GM12892 (cell line): ENCODE measurements around the gene SFXN4. TPM values are rescaled to one million over a fixed set of nuclear protein-coding genes. Genes with fewer than 3 reads are reported as not detected.
A peak's percentile ranks its signal among the peaks of the same experiment; 100 is the strongest.

ENCODE experiments used
- DNase-seq: peaks from one replicate; pipeline ENCODE4 v3.0.0; 2011; ENCODE audit not compliant: insufficient read length
- FAIRE-seq: peaks from 2 replicates; lab custom pipeline; 2011; peaks lifted over from hg19 to GRCh38; lab: Jason Lieb, UNC
- POLR2A ChIP-seq: IDR thresholded peaks from 2 replicates; pipeline ENCODE4 v1.6.1; 2011; ENCODE audit warnings: low read depth, low read length, control low read depth
- POLR2AphosphoS5 ChIP-seq: IDR thresholded peaks from 2 replicates; pipeline ENCODE4 v1.6.1; 2011; ENCODE audit warnings: low read depth, low read length, control low read depth
- TAF1 ChIP-seq: IDR thresholded peaks from 2 replicates; pipeline ENCODE4 v1.6.1; 2011; ENCODE audit warnings: low read depth, mild to moderate bottlenecking, control low read depth, low read length, borderline replicate concordance
- polyA plus RNA-seq: library from polyadenylated mRNA; unstranded; fragments of >200 nt; gene quantifications from one replicate; pipeline ENCODE4 v1.2.1, GENCODE V29; 2012; ENCODE audit warnings: missing spikeins, inconsistent platforms; ENCODE audit not compliant: missing spikeins

The SFXN4 gene, protein sequence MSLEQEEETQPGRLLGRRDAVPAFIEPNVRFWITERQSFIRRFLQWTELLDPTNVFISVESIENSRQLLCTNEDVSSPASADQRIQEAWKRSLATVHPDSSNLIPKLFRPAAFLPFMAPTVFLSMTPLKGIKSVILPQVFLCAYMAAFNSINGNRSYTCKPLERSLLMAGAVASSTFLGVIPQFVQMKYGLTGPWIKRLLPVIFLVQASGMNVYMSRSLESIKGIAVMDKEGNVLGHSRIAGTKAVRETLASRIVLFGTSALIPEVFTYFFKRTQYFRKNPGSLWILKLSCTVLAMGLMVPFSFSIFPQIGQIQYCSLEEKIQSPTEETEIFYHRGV
- 40.4 TPM for polyA plus RNA-seq

DNA sequence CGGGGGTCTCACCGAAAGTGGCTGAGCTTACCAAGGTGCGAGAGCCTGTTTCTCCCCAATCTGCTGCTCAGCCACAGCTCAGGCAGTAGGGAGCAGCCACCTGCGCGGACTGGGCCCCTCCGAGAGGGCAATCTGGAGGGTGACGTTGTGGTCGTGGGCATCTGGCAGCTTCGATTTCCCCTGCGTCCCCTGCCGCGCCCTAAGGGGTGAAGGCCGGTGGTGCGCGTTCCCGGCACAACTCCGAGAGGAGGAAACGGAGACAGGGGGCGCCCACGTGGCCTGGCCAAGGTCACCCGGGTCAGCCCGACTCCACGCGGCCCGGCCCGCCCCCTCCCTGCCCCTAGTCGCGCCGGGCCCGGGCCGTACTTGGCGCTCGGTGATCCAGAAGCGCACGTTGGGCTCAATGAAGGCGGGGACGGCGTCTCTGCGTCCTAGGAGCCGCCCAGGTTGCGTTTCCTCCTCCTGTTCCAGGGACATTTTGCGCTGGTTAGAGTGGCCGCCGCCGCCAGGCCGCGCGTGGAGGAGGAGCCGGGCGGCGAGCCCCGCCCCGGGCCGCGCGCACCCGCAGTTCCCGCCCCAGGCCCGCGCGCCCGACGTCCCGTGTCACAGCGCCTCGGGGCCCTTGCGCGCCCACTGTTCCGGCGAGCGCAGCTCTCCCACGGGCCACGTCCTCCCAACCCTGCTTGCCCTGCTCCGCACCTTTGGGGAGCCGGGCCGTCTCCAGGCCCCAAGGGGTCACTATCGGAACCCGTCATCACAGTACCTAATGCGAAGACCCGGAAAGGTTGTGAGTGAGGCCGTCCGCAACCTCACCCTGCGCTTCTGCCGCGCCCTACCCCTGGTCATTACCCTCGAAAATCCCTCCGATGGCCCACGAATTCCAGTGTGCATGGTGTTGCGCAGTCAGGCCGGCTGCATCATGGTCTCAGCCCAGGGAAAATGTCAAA lies at the start of gene SFXN4:
Gene SFXN4 (minus strand): TSS at position 544 of the 947 bp plus-strand sequence. CDS start 67 bp downstream, at position 477.
- FAIRE-seq (peak; percentile 95), DNase-seq (peak; percentile 79)
- TF ChIP-seq POLR2A (peak; percentile 83; the same call in 1 of the 2 replicates), TAF1 (peak; percentile 25), POLR2AphosphoS5 (peak; percentile 64)

DNA sequence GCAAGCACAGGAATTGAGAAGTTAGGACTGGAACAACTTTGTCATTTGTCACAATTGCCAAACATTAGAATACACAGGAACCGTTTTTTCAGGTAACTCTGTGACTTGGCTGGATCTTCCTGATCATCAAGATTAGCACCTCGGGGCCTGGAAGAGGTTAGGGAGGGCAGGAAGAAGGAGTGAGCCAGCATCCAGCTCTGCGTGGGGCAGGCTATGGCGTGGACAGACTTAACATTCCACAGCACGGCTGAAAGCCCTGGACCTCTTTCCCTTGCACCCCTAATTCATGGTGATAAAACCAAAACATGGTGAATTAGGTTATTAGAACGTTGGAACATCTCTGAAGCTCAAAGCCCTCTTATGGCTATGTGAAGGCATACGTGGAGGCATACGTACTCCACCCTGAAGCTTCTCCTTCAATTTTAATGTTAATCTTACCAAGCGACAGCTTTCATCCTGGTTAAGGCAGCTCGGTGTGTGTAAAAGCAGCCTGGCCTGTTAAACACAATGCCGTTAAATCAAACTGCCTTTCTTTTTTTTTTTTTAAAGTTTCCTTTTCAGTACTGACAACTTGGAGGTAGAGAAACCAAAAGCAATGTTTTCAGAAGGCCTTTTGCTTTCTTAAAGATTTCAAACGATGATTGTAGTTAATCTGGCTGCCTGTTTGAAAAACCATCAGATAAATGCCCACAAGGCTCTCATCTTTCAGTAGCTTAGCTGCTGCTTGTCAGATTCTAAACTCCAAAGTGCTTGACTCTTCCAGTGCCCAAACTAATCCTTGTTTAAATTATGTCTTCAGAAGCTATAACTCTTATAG lies 46.3 kb upstream of the SFXN4 start:
- TF ChIP-seq POLR2AphosphoS5 (no peak), POLR2A (no peak), TAF1 (no peak)
- DNase-seq, result no peak
- FAIRE-seq, result no peak

DNA sequence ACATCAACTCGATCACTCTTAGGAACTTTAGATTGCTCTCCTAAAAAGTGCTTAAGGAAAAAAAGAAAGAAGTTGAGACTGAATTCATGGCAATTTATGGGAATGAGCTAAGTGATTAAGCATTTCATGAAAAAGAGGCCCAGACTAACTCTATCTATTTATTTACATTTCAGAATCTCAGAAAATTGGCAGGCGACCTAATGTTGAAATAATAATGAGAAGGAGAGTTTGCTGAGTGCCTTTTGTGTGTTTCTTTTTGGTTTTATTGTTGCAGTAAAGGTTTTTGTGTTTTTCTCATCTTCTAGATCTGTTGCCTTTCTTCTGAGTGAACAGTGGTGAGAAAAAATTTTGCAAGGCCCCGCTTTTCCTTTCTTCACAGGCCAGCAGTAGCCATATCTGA lies 45.7 kb upstream of the SFXN4 start:
- TF ChIP-seq POLR2AphosphoS5 (no peak), POLR2A (no peak), TAF1 (no peak)

DNA sequence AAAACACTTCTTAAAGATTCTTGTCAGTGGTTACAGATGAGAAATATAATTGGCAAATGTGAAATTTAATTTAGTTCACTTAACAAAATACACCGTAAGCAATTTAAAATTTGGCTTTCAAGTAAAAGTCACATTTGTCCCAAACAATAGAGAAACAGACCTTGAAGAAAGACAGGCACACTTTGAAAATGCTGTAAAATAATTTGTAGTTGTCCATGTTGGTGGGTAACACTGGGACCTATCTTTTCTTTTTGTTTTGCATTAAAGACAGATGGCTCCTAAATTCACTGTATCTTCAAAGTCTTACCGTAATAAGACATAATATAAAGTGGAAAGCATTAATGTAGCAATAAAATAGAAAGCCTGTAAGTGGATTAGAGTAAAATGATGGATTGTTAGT lies 45.1 kb upstream of the SFXN4 start:
- DNase-seq (no peak), FAIRE-seq (no peak)
- TF ChIP-seq TAF1 (no peak), POLR2AphosphoS5 (no peak), POLR2A (no peak)

More for the DNA sequence above, 45.7 kb upstream of the SFXN4 start:
- no peak for FAIRE-seq
- no peak for DNase-seq

DNA sequence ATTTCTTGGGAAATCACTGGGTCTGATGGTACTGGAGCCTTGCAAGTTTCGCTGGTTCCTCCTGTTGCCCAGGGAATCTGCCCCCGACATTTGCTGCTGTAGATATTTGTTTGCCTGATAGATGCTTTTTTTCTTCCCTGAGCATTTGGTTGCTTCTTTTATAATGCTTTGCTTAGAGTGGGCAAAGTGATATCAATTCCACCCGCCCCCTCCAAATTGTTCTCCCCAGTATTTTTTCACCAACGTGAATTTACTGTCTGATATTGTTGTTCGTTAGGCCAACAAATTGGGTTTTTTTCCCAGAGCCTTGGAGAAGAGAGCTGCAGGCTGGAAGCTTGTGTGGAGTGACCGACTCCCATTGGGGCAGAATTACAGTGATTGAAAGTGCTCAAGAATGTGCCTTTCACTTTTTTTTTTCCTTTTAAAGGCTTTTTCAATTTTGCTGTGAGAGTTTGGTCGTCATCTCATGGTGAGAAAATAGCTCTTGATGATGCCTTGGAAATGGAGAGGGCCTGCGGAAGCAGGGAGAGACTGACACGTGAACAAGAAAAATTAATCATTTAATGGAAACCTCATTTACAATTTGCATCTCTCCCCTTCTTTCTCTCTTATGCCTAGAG lies 44.3 kb upstream of the SFXN4 start:
- no peak for TF ChIP-seq TAF1
- TF ChIP-seq POLR2A, result no peak
- no peak for TF ChIP-seq POLR2AphosphoS5
- no peak for FAIRE-seq
- no peak for DNase-seq

DNA sequence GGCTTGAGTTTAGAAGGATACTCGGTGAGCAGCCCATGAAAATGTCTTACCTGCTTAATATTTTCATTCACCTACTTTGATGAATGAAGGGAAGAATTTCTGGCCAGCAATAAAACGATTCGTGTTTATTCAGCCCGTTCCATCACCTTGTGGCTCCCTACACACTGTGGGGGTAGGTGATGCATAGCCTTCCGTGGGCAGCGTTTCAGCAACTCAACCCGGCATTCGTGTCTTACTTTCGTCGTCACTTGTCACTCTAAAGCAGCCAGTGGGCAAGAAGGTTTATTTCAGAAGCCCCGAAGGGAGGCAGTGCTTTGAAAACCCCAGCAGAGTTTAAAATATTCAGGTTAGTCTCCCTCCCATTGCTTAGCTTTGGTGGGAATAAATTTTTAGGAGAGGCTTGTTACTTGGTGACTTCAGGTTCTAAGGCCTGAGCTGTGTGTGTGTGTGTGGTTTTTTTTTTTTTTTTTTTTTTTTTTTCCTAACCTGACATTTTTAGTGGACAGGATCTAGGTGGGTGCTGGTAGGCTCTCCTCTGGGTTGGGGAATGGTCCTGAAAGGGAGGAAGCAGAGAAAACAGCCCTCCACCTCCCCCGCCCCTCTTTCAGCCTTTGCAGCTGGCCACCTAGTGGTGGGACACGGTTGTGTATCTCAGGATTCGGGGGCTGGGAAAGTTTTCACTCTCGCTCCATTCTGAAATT lies 43.7 kb upstream of the SFXN4 start:
- peak; percentile 71 for FAIRE-seq
- no peak for TF ChIP-seq POLR2AphosphoS5
- TF ChIP-seq POLR2A, result peak; percentile 21; the same call in 1 of the 2 replicates
- DNase-seq, result no peak

DNA sequence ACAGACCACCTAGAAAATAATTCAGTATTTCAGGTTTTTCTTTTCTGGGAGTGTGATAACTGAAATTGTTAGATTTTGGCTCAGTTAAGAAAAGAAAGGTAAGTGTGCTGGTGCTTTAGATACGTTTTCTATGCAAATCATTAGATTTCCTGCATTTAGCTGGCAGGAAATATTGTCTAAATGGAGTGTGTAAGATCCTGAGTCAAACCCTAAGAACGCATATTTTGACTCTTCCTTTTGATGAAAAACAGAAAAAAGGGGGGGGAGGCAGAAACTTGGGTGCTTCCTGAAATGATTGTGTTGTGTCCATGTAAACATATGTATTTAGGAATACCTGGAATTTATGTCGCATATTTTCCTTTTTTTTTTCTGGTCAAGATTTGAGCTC lies 43.0 kb upstream of the SFXN4 start:
- FAIRE-seq, result no peak

DNA sequence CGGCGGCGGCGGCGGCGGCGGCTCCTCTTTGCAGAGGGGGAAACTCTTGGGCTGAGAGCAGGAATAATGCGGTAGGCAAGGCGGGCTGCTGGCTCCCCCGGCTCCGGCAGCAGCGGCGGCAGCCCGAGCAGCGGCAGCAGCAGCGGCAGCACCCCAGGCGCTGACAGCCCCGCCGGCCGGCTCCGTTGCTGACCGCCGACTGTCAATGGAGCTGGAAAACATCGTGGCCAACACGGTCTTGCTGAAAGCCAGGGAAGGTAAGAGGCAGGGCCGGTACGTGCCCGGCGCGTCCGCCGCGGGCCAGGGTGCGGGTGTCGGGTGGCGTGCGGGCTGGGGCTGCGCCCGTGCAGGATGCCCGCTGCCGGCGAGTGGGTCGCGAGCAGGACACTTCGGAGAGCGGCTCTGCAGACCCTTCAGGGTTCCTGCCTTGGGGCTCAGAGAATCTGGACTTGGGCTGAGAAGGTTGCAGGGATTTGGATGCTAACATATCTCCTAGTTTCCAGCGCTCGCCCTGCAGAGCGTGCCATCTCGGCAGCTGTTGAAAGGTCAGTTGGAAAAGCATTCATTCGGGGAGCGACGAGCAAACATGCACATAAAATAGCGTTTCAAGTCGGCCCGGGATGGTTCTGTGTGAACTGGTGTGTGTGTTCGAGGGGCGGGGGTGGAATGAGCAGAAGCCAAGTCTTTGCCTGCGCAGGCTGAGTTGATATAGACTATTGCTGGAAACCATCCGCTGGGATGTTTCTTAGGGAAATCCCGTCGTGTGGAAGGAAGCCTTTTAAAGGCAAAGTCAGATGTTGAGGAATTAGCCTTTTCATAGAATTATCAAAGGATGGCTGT lies 42.4 kb upstream of the SFXN4 start:
- TF ChIP-seq TAF1 (no peak), POLR2AphosphoS5 (no peak), POLR2A (no peak)
- FAIRE-seq (no peak), DNase-seq (no peak)

More for the DNA sequence above, 43.0 kb upstream of the SFXN4 start:
- no peak for TF ChIP-seq POLR2AphosphoS5
- DNase-seq, result no peak

DNA sequence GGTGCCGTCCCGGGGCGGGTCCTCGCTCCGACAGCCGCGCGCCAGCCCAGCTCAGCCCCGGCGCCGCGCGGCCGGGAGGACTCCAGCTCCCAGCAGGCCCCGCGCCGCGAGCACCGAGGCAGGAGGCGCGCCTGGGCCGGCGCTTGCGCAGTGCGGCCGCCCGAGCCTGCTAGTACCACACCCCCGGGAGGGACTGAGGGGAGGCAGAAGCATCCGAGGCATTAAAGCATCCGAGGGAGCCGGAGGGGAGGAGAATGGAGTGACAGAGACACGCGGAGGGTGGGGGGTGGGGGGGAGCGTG lies 41.8 kb upstream of the SFXN4 start, which contains the start of gene GRK5:
Gene GRK5 (plus strand): TSS at position 206 of the 301 bp plus-strand sequence. CDS start 347 bp downstream, outside the sequence.
- peak; percentile 96 for FAIRE-seq
- DNase-seq, result peak; percentile 93
- TF ChIP-seq POLR2A, result peak; percentile 79; the same call in 1 of the 2 replicates
- no peak for TF ChIP-seq TAF1
- TF ChIP-seq POLR2AphosphoS5, result no peak
